GM23248 (cell line): ENCODE measurements around the gene ENO4.

Source experiments
- EZH2 ChIP-seq: fragments of 200-600 bp; sonication (generic); IDR thresholded peaks from 2 replicates; pipeline ENCODE4 v1.6.1; 2018; ENCODE audit warnings: antibody characterized with exemption, mild to moderate bottlenecking; ENCODE audit not compliant: insufficient read depth, poor library complexity, severe bottlenecking
- EZH2phosphoT487 ChIP-seq: fragments of 200-600 bp; sonication (generic); IDR thresholded peaks from 2 replicates; pipeline ENCODE4 v1.6.1; 2018; ENCODE audit warnings: antibody characterized with exemption, moderate library complexity, mild to moderate bottlenecking, low read depth; ENCODE audit not compliant: insufficient read depth

- TF ChIP-seq EZH2 (no peak), EZH2phosphoT487 (no peak)
These were observed 16.8 kb downstream of the ENO4 start for GRCh38 chr10:116866066-116866465.
